ENCODE measurements around the gene L3HYPDH.

DNA sequence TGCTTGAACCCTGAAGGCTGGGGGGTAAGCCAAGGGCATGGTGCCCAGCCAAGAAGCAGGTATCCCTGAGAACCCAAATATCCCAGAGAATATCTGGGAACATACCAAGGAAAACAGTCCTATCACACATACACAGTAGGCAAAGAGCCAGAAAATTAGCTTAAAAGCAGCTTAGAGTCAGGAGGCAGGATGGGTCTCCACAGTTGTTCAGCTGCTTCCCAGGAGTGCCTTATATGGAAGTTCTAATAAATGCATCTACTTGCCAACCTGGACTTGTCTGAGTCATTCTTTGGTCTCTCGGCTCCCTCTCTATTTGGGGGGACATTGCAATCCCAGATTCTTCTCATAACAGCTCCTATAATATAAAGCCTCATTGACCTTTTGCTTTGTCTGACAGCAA, 10.0 kb downstream of the L3HYPDH start:
- TF ChIP-seq, protein P1, sequence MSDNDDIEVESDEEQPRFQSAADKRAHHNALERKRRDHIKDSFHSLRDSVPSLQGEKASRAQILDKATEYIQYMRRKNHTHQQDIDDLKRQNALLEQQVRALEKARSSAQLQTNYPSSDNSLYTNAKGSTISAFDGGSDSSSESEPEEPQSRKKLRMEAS (IDR thresholded peaks at IDR 0.05; ENCODE audit: low read depth) = no peak
- TF ChIP-seq, protein P2, sequence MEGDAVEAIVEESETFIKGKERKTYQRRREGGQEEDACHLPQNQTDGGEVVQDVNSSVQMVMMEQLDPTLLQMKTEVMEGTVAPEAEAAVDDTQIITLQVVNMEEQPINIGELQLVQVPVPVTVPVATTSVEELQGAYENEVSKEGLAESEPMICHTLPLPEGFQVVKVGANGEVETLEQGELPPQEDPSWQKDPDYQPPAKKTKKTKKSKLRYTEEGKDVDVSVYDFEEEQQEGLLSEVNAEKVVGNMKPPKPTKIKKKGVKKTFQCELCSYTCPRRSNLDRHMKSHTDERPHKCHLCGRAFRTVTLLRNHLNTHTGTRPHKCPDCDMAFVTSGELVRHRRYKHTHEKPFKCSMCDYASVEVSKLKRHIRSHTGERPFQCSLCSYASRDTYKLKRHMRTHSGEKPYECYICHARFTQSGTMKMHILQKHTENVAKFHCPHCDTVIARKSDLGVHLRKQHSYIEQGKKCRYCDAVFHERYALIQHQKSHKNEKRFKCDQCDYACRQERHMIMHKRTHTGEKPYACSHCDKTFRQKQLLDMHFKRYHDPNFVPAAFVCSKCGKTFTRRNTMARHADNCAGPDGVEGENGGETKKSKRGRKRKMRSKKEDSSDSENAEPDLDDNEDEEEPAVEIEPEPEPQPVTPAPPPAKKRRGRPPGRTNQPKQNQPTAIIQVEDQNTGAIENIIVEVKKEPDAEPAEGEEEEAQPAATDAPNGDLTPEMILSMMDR (IDR thresholded peaks at IDR 0.05) = no peak
- TF ChIP-seq JUND (IDR thresholded peaks at IDR 0.05) = no peak
- no peak for TF ChIP-seq GABPA (IDR thresholded peaks at IDR 0.05; ENCODE audit: low read depth)
- TF ChIP-seq TCF12 (IDR thresholded peaks at IDR 0.05) = no peak
- TF ChIP-seq RAD21 (IDR thresholded peaks at IDR 0.05; ENCODE audit: low read length) = no peak

Measured in SK-N-SH (cell line).